ENCODE results near the gene SP9.

- TF ChIP-seq, protein P1, sequence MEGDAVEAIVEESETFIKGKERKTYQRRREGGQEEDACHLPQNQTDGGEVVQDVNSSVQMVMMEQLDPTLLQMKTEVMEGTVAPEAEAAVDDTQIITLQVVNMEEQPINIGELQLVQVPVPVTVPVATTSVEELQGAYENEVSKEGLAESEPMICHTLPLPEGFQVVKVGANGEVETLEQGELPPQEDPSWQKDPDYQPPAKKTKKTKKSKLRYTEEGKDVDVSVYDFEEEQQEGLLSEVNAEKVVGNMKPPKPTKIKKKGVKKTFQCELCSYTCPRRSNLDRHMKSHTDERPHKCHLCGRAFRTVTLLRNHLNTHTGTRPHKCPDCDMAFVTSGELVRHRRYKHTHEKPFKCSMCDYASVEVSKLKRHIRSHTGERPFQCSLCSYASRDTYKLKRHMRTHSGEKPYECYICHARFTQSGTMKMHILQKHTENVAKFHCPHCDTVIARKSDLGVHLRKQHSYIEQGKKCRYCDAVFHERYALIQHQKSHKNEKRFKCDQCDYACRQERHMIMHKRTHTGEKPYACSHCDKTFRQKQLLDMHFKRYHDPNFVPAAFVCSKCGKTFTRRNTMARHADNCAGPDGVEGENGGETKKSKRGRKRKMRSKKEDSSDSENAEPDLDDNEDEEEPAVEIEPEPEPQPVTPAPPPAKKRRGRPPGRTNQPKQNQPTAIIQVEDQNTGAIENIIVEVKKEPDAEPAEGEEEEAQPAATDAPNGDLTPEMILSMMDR (IDR thresholded peaks at IDR 0.05) = no peak
- no peak for TF ChIP-seq POLR2A (IDR thresholded peaks at IDR 0.05)
Measured at GRCh38 chr2:174333017-174333371, 1.8 kb upstream of the SP9 start.

All from esophagus squamous epithelium (tissue), 4 donors.